HEK293 (cell line): ENCODE data around the gene PDE11A.

Source experiments
- CTCF ChIA-PET: fragments of 350-600 bp; formaldehyde crosslinking; extraction: SDS; loops from one replicate; lab custom pipeline; 2021; ENCODE audit warnings: antibody characterized with exemption; lab: Yijun Ruan, JAX
- POLR2A ChIA-PET: fragments of 300-600 bp; formaldehyde crosslinking; extraction: SDS; loops from one replicate; lab custom pipeline; 2020; ENCODE audit warnings: antibody characterized with exemption, inconsistent platforms; lab: Yijun Ruan, JAX
- H3K27ac ChIP-seq: fragments of 200-500 bp; sonication (Bioruptor generic); 2 replicates; pipeline ENCODE4 v1.5.1; 2014; ENCODE audit warnings: low read depth, low read length, control low read depth, inconsistent platforms; ENCODE audit errors: extremely low read depth
- H3K36me3 ChIP-seq, 2 experiments: fragments of 200-500 bp in 1 of 2; sonication (Bioruptor generic) in 1 of 2; 1 replicate in 1 of 2; 2 replicates in 1 of 2; pipeline ENCODE4 v1.5.1; 2014 to 2017; ENCODE audit warnings: inconsistent platforms in 2 of 2, low read length in 2 of 2; ENCODE audit not compliant: control insufficient read depth in 2 of 2, insufficient read depth in 1 of 2
- H3K4me1 ChIP-seq: fragments of 200-500 bp; sonication (Bioruptor generic); 2 replicates; pipeline ENCODE4 v1.5.1; 2014; ENCODE audit warnings: mild to moderate bottlenecking, low read length, inconsistent platforms; ENCODE audit not compliant: control insufficient read depth, insufficient read depth
- H3K4me3 ChIP-seq: 2 replicates; pipeline ENCODE4 v1.5.1; 2011; ENCODE audit warnings: low read depth, mild to moderate bottlenecking, control low read depth, low read length, moderate library complexity
- H3K9me3 ChIP-seq: fragments of 200-500 bp; sonication (Bioruptor generic); 2 replicates; pipeline ENCODE4 v1.5.1; 2014; ENCODE audit warnings: low read depth, low read length, inconsistent platforms; ENCODE audit not compliant: control insufficient read depth, insufficient read depth
- ELK4 ChIP-seq: IDR thresholded peaks from 2 replicates; pipeline ENCODE4 v1.6.1; 2011; ENCODE audit warnings: mild to moderate bottlenecking, low read depth, low read length, borderline replicate concordance
- MEIS1 ChIP-seq: sonication (generic); formaldehyde crosslinking; IDR thresholded peaks from 2 replicates; pipeline ENCODE4 v1.8.1; 2022; ENCODE audit warnings: missing genetic modification reagents, mild to moderate bottlenecking, borderline replicate concordance
- REPIN1 ChIP-seq: fragments of 450-650 bp; formaldehyde crosslinking; IDR thresholded peaks from 2 replicates; pipeline ENCODE4 v1.5.1; 2017; ENCODE audit warnings: missing biosample characterization, missing genetic modification characterization, low read depth
- TRIM28 ChIP-seq: IDR thresholded peaks from 2 replicates; pipeline ENCODE4 v1.6.1; 2011; ENCODE audit warnings: low read length, control low read depth, borderline replicate concordance
- ZBTB10 ChIP-seq: fragments of 450-650 bp; formaldehyde crosslinking; IDR thresholded peaks from 2 replicates; pipeline ENCODE4 v1.5.1; 2016; ENCODE audit warnings: missing biosample characterization, missing genetic modification characterization
- ZFP3 ChIP-seq: fragments of 450-650 bp; formaldehyde crosslinking; IDR thresholded peaks from 2 replicates; pipeline ENCODE4 v1.5.1; 2016; ENCODE audit warnings: low read depth, missing biosample characterization, missing genetic modification characterization
- ZFP37 ChIP-seq: fragments of 450-650 bp; formaldehyde crosslinking; IDR thresholded peaks from 2 replicates; pipeline ENCODE4 v1.5.1; 2016; ENCODE audit warnings: missing biosample characterization, missing genetic modification characterization
- ZNF114 ChIP-seq: fragments of 450-650 bp; formaldehyde crosslinking; IDR thresholded peaks from 2 replicates; pipeline ENCODE4 v1.5.0; 2017; ENCODE audit warnings: missing biosample characterization, missing genetic modification characterization
- ZNF132 ChIP-seq: fragments of 450-650 bp; formaldehyde crosslinking; IDR thresholded peaks from 2 replicates; pipeline ENCODE4 v1.5.1; 2017; ENCODE audit warnings: missing biosample characterization, missing genetic modification characterization, borderline replicate concordance
- ZNF133 ChIP-seq: fragments of 450-650 bp; formaldehyde crosslinking; IDR thresholded peaks from 2 replicates; pipeline ENCODE4 v1.5.1; 2016; ENCODE audit warnings: missing biosample characterization, missing genetic modification characterization
- ZNF274 ChIP-seq, 2 experiments: fragments of 200-500 bp in 1 of 2; fragments of 450-650 bp in 1 of 2; sonication (Bioruptor generic) in 1 of 2; formaldehyde crosslinking in 1 of 2; IDR thresholded peaks; 2 replicates each; pipeline versions ENCODE4 v1.5.1 to v1.6.1; 2014 to 2016; ENCODE audit warnings: borderline replicate concordance in 1 of 2, inconsistent platforms in 1 of 2, low read length in 1 of 2, missing biosample characterization in 1 of 2, missing genetic modification characterization in 1 of 2
- ZNF280D ChIP-seq: fragments of 450-650 bp; formaldehyde crosslinking; IDR thresholded peaks from 2 replicates; pipeline ENCODE4 v1.5.1; 2016; ENCODE audit warnings: missing biosample characterization, missing genetic modification characterization
- ZNF292 ChIP-seq: fragments of 450-650 bp; formaldehyde crosslinking; IDR thresholded peaks from 2 replicates; pipeline ENCODE4 v1.5.1; 2016; ENCODE audit warnings: low read depth, missing biosample characterization, missing genetic modification characterization, borderline replicate concordance
- ZNF335 ChIP-seq: fragments of 450-650 bp; formaldehyde crosslinking; conservative IDR thresholded peaks from 2 replicates; pipeline ENCODE4 v1.5.1; 2016; ENCODE audit warnings: missing biosample characterization, missing genetic modification characterization
- ZNF350 ChIP-seq: fragments of 450-650 bp; formaldehyde crosslinking; IDR thresholded peaks from 2 replicates; pipeline ENCODE4 v1.5.0; 2017; ENCODE audit warnings: missing biosample characterization, mild to moderate bottlenecking, missing genetic modification characterization
- ZNF354C ChIP-seq: fragments of 450-650 bp; formaldehyde crosslinking; IDR thresholded peaks from 2 replicates; pipeline ENCODE4 v1.5.1; 2016; ENCODE audit warnings: missing biosample characterization, missing genetic modification characterization, low read depth, borderline replicate concordance
- ZNF366 ChIP-seq: fragments of 450-650 bp; formaldehyde crosslinking; conservative IDR thresholded peaks from 2 replicates; pipeline ENCODE4 v1.5.1; 2016; ENCODE audit warnings: missing biosample characterization, missing genetic modification characterization
- ZNF623 ChIP-seq: fragments of 450-650 bp; formaldehyde crosslinking; IDR thresholded peaks from 2 replicates; pipeline ENCODE4 v1.5.1; 2016; ENCODE audit warnings: missing biosample characterization, missing genetic modification characterization
- ZNF639 ChIP-seq: fragments of 450-650 bp; formaldehyde crosslinking; IDR thresholded peaks from 2 replicates; pipeline ENCODE4 v1.5.1; 2016; ENCODE audit warnings: missing biosample characterization, missing genetic modification characterization
- ZNF658 ChIP-seq: fragments of 450-650 bp; formaldehyde crosslinking; IDR thresholded peaks from 2 replicates; pipeline ENCODE4; 2016; ENCODE audit warnings: missing biosample characterization, missing genetic modification characterization
- ZNF660 ChIP-seq: fragments of 450-650 bp; IDR thresholded peaks from 2 replicates; pipeline ENCODE4 v1.5.1; 2018; ENCODE audit warnings: missing biosample characterization, mild to moderate bottlenecking, missing genetic modification characterization
- ZNF704 ChIP-seq: fragments of 450-650 bp; formaldehyde crosslinking; IDR thresholded peaks from 2 replicates; pipeline ENCODE4 v1.5.1; 2016; ENCODE audit warnings: missing biosample characterization, missing genetic modification characterization
- ZNF830 ChIP-seq: fragments of 450-650 bp; IDR thresholded peaks from 2 replicates; pipeline ENCODE4 v1.5.0; 2018; ENCODE audit warnings: missing biosample characterization, missing genetic modification characterization, low read depth, mild to moderate bottlenecking, moderate library complexity

PDE11A gene

GRCh38 chr2:177726931-177727348, 345.6 kb downstream of the PDE11A start:
- TF ChIP-seq ZNF335 (tag by site-specific recombination) (no peak), ZNF132 (tag by site-specific recombination) (no peak), ZNF658 (tag by site-specific recombination) (no peak), ZFP37 (tag by site-specific recombination) (no peak)
- Histone ChIP-seq H3K9me3 (no peaks in the 10 kb centered on the region), H3K36me3 (no peaks in the 10 kb centered on the region), H3K4me1 (no peaks in the 10 kb centered on the region; the same call in 1 of the 2 replicates), H3K4me3 (no peak overlapping the region), H3K27ac (no peak overlapping the region)
- ChIA-PET CTCF (interaction anchor here (0.6 to 2.3 kb wide), 5 partner anchors 311 to 579 kb away, joined by 3 to 19 read pairs (median 6); no protein-coding TSS in a partner anchor), POLR2A (no interaction called here)

GRCh38 chr2:177724398-177725287, 347.9 kb downstream of the PDE11A start:
- ChIA-PET CTCF (interaction anchor here (0.7 to 3.0 kb wide), 30 partner anchors 9 to 982 kb away, joined by 3 to 54 read pairs (median 5); no protein-coding TSS in a partner anchor), POLR2A (no interaction called here)
- TF ChIP-seq ZNF366 (tag by site-specific recombination) (0 out of 2 replicates have a peak, but pooled peaks have one; percentile 30), ZNF114 (tag by site-specific recombination) (no peak), TRIM28 (0 out of 2 replicates have a peak, but pooled peaks have one; percentile 45), REPIN1 (tag by site-specific recombination) (no peak), ZNF354C (tag by site-specific recombination) (no peak), ZNF660 (peak; percentile 25; the same call in 1 of the 2 replicates), ELK4 (no peak), MEIS1 (CRISPR knock-in tag) (no peak), ZFP3 (no peak), ZNF133 (tag by site-specific recombination) (no peak), ZNF704 (no peak), ZBTB10 (tag by site-specific recombination) (no peak), ZNF639 (tag by site-specific recombination) (no peak), ZNF280D (tag by site-specific recombination) (no peak), ZNF830 (tag by site-specific recombination) (no peak), ZNF274 (IDR thresholded peaks at IDR 0.05; ENCODE audit: low read length) (no peak), ZNF274 (tag by site-specific recombination; IDR thresholded peaks at IDR 0.05; ENCODE audit: borderline replicate concordance) (no peak), ZNF350 (tag by site-specific recombination) (no peak), ZNF292 (no peak), ZNF623 (no peak)

More at GRCh38 chr2:177724398-177725287, 347.9 kb downstream of the PDE11A start:
- Histone ChIP-seq H3K36me3 (no peaks in the 10 kb centered on the region), H3K9me3 (no peaks in the 10 kb centered on the region), H3K4me3 (no peak overlapping the region), H3K27ac (no peak overlapping the region), H3K4me1 (no peaks in the 10 kb centered on the region; the same call in 1 of the 2 replicates)
